Naive B cell (primary cell): ENCODE data around the gene MAN1C1. TPM values are rescaled to one million over a fixed set of nuclear protein-coding genes. Genes with fewer than 3 reads are reported as not detected.
"Not testable (repeated sequence)": the region's sequence is repeated elsewhere in the genome, so short reads cannot be mapped to it uniquely, and the experiment has no call there.

Experiments
- ATAC-seq, 2 donors: fragments of 150-1000 bp; cut with Tn5 transposase; 2 replicates each; pipeline ENCODE4 v1.10.0; 2021; ENCODE audit warnings: low read depth in 2 of 2, mild to moderate bottlenecking in 2 of 2, moderate library complexity in 2 of 2
- DNase-seq: peaks from one replicate; pipeline ENCODE4 v3.0.0; 2022
- H3K27ac Mint-ChIP-seq, 6 donors: one replicate each; pipeline ENCODE4 v1.8.0; 2020 to 2022; ENCODE audit warnings: mild to moderate bottlenecking in 6 of 6, mixed read lengths in 6 of 6, moderate library complexity in 5 of 6, inconsistent platforms in 2 of 6
- H3K27me3 Mint-ChIP-seq, 3 donors: one replicate each; pipeline ENCODE4 v1.8.0; 2021 to 2022; ENCODE audit warnings: mixed read lengths in 3 of 3, mild to moderate bottlenecking in 1 of 3
- H3K36me3 Mint-ChIP-seq, 2 donors: one replicate each; pipeline ENCODE4 v1.8.0; 2020 to 2022; ENCODE audit warnings: mixed read lengths in 2 of 2, inconsistent platforms in 1 of 2, mild to moderate bottlenecking in 1 of 2
- H3K4me1 Mint-ChIP-seq, 3 donors: one replicate each; pipeline ENCODE4 v1.8.0; 2020 to 2022; ENCODE audit warnings: mixed read lengths in 3 of 3, inconsistent platforms in 1 of 3, mild to moderate bottlenecking in 1 of 3, moderate library complexity in 1 of 3
- H3K4me3 Mint-ChIP-seq, 8 donors: one replicate each; pipeline ENCODE4 v1.8.0; 2020 to 2022; ENCODE audit warnings: mild to moderate bottlenecking in 8 of 8, mixed read lengths in 8 of 8, moderate library complexity in 8 of 8, inconsistent platforms in 2 of 8
- H3K9me3 Mint-ChIP-seq, 7 donors: one replicate each; pipeline ENCODE4 v1.8.0; 2020 to 2022; ENCODE audit warnings: mixed read lengths in 7 of 7, mild to moderate bottlenecking in 5 of 7, inconsistent platforms in 2 of 7, moderate library complexity in 1 of 7
- polyA plus RNA-seq, 6 donors: library from polyadenylated mRNA; unstranded; fragments of 300-500 nt; fragmentation: Illumina TruSeq; gene quantifications; one replicate each; pipeline ENCODE4 v1.2.3, GENCODE V29; 2021; ENCODE audit warnings: low read depth in 6 of 6

Gene MAN1C1
- polyA plus RNA-seq, 6 donors from 2014 or later, result 0.16 to 0.52 (median 0.44) TPM; not detected in 3

DNA sequence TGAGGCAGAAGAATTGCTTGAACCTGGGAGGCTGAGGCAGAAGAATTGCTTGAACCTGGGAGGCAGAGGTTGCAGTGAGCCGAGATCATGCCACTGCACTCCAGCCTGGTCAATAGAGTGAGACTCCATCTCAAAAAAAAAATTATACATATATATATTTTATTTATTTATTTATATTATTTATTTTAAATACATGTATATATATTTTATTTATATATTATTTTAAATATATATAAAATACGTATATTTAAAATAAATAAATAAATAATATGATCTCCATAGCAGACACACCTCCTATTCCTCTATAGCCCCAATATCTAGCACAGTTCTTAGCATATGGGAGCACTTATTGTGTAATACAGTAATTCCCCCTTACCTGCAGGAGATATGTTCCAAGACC lies 46.4 kb downstream of the MAN1C1 start:
- H3K27me3 Mint-ChIP-seq, DNase-seq, ATAC-seq, H3K9me3 Mint-ChIP-seq, H3K4me3 Mint-ChIP-seq, H3K36me3 Mint-ChIP-seq, H3K4me1 Mint-ChIP-seq, H3K27ac Mint-ChIP-seq: not testable (repeated sequence)

- DNase-seq (no peak), ATAC-seq (no peak)
- Mint-ChIP-seq H3K36me3 (no peaks in the 10 kb centered on the region), H3K27me3 (no peaks in the 10 kb centered on the region), H3K9me3 (no peaks in the 10 kb centered on the region), H3K27ac (no peak overlapping the region), H3K4me3 (no peak overlapping the region), H3K4me1 (no peaks in the 10 kb centered on the region)
Measured at GRCh38 chr1:25664357-25665199, 48.0 kb downstream of the MAN1C1 start.

DNA sequence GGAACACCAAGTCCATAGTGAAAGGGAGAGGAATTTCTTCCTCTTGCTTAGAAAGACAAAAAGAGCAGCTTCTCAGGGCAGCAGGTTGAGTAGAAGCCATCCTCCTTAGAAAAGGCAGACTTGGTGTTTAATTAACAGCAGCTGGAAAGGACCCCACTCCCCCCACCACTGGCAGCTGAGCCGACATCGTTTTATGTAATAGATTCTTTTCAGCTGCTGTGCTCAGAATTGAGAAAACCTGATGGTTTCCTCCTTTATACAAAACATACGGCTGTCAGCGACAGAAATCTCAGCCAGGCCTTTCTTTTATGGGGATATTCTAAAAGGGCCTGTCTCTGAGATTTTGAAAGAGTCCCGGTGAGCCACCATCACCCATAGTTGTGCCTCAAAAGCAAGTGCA lies 49.9 kb downstream of the MAN1C1 start:
- Mint-ChIP-seq H3K27me3 (no peaks in the 10 kb centered on the region), H3K36me3 (no peaks in the 10 kb centered on the region), H3K4me1 (no peaks in the 10 kb centered on the region), H3K27ac (peak overlapping the region in 1 of 6 donors; percentile 50), H3K9me3 (no peaks in the 10 kb centered on the region), H3K4me3 (no peak overlapping the region)
- DNase-seq (no peak), ATAC-seq (no peak)

GRCh38 chr1:25668931-25669573 lies 52.5 kb downstream of the MAN1C1 start:
- Mint-ChIP-seq H3K27me3 (peaks cover 0 to 10% (median 0%) of the 10 kb centered on the region in 3 donors), H3K4me3 (no peak overlapping the region), H3K9me3 (peaks cover 0 to 6% (median 0%) of the 10 kb centered on the region in 7 donors), H3K27ac (peak overlapping the region in 2 of 6 donors; percentile 64 to 86), H3K4me1 (no peaks in the 10 kb centered on the region), H3K36me3 (peaks cover 7 to 8% of the 10 kb centered on the region in 2 donors)
- DNase-seq, result no peak
- ATAC-seq, result no peak

GRCh38 chr1:25669781-25670567 lies 53.4 kb downstream of the MAN1C1 start:
- Mint-ChIP-seq H3K36me3 (peaks cover 8 to 11% of the 10 kb centered on the region in 2 donors), H3K4me1 (no peaks in the 10 kb centered on the region), H3K27ac (no peak overlapping the region)

GRCh38 chr1:25671929-25672328 lies 55.3 kb downstream of the MAN1C1 start:
- Mint-ChIP-seq H3K9me3 (peaks cover 0 to 6% (median 0%) of the 10 kb centered on the region in 7 donors), H3K36me3 (peaks cover 8 to 11% of the 10 kb centered on the region in 2 donors), H3K4me1 (peaks cover 0 to 8% (median 0%) of the 10 kb centered on the region in 3 donors), H3K27me3 (peaks cover under 1 to 12% (median 2%) of the 10 kb centered on the region in 3 donors), H3K27ac (no peak overlapping the region), H3K4me3 (no peak overlapping the region)
- no peak for DNase-seq
- no peak for ATAC-seq

More at GRCh38 chr1:25669781-25670567, 53.4 kb downstream of the MAN1C1 start:
- DNase-seq (no peak), ATAC-seq (no peak)
- Mint-ChIP-seq H3K9me3 (peaks cover 0 to 6% (median 0%) of the 10 kb centered on the region in 7 donors), H3K4me3 (no peak overlapping the region), H3K27me3 (peaks cover 0 to 10% (median 0%) of the 10 kb centered on the region in 3 donors)

GRCh38 chr1:25672763-25673409 lies 56.3 kb downstream of the MAN1C1 start:
- ATAC-seq (no peak), DNase-seq (no peak)
- peak overlapping the region in 1 of 8 donors; percentile 67 for H3K4me3 Mint-ChIP-seq
- H3K9me3 Mint-ChIP-seq, result peaks cover 0 to 6% (median 0%) of the 10 kb centered on the region in 7 donors
- peaks cover 8 to 18% (median 9%) of the 10 kb centered on the region in 3 donors for H3K27me3 Mint-ChIP-seq
- peak overlapping the region in 1 of 6 donors; percentile 66 for H3K27ac Mint-ChIP-seq
- H3K36me3 Mint-ChIP-seq, result peaks cover 8 to 11% of the 10 kb centered on the region in 2 donors
- peaks cover 0 to 8% (median 0%) of the 10 kb centered on the region in 3 donors for H3K4me1 Mint-ChIP-seq

GRCh38 chr1:25673456-25673855 lies 56.9 kb downstream of the MAN1C1 start:
- DNase-seq (no peak), ATAC-seq (no peak)
- Mint-ChIP-seq H3K27ac (no peak overlapping the region), H3K27me3 (peaks cover 8 to 19% (median 9%) of the 10 kb centered on the region in 3 donors), H3K36me3 (peaks cover 8 to 11% of the 10 kb centered on the region in 2 donors), H3K4me3 (no peak overlapping the region), H3K9me3 (peaks cover 0 to 6% (median 0%) of the 10 kb centered on the region in 7 donors), H3K4me1 (peaks cover 0 to 8% (median 0%) of the 10 kb centered on the region in 3 donors)

GRCh38 chr1:25673962-25674806 lies 57.6 kb downstream of the MAN1C1 start:
- peaks cover 8 to 26% (median 13%) of the 10 kb centered on the region in 3 donors for H3K27me3 Mint-ChIP-seq
- H3K36me3 Mint-ChIP-seq, result peaks cover 8 to 11% of the 10 kb centered on the region in 2 donors
- ATAC-seq (no peak), DNase-seq (no peak)
- peaks cover 0 to 8% (median 0%) of the 10 kb centered on the region in 3 donors for H3K4me1 Mint-ChIP-seq
- no peak overlapping the region for H3K4me3 Mint-ChIP-seq
- H3K27ac Mint-ChIP-seq, result peak overlapping the region in 1 of 6 donors; percentile 12
- H3K9me3 Mint-ChIP-seq, result peaks cover 0 to 6% (median 0%) of the 10 kb centered on the region in 7 donors

- Mint-ChIP-seq H3K36me3 (peaks cover 8 to 11% of the 10 kb centered on the region in 2 donors), H3K9me3 (peaks cover 0 to 6% (median 0%) of the 10 kb centered on the region in 7 donors), H3K27ac (no peak overlapping the region), H3K4me3 (no peak overlapping the region), H3K4me1 (peaks cover 0 to 8% (median 0%) of the 10 kb centered on the region in 3 donors), H3K27me3 (peaks cover 8 to 26% (median 13%) of the 10 kb centered on the region in 3 donors)
- no peak for DNase-seq
- ATAC-seq, result no peak
Measured at GRCh38 chr1:25674807-25675084, 58.2 kb downstream of the MAN1C1 start.

DNA sequence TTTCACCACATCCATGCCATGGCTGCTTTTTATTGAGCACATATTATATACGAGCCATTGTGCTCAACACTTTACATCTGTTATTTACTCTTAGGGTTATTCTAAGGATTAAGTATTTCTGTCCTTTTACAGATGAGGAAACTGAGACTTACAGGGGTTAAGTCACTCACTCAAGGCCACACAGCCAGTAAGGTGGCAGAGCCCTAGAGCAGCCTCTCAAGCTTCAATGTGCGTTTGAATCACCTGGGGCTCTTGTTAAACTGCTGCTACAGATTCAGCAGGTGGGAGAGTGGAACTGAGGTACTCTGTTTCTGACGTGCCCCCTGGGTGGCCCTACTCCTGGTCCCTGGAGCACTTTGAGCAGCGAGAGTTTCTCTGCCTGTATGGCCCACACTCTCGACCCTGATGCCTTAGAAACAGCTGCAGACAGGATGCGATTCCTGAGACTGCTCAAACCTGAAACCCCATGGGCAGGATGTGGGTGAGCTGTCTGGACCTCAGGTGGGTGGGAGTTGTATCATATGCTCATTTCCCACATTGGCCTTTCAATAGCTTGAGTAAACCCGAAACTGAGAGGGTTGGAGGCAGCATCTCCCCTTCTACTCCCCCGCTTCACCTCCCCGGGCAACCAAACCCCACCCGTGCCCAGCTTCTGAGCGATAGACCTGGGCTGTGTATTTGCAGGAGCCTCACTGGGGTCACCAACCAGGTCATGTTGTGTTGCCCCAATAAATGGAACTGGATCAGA lies 59.3 kb downstream of the MAN1C1 start:
- Mint-ChIP-seq H3K4me3 (no peak overlapping the region), H3K4me1 (peaks cover 0 to 8% (median 0%) of the 10 kb centered on the region in 3 donors), H3K27me3 (peaks cover 8 to 31% (median 13%) of the 10 kb centered on the region in 3 donors), H3K9me3 (peaks cover 0 to 6% (median 0%) of the 10 kb centered on the region in 7 donors), H3K36me3 (peaks cover 8 to 11% of the 10 kb centered on the region in 2 donors), H3K27ac (no peak overlapping the region)
- ATAC-seq, result no peak
- no peak for DNase-seq
